ENCODE data around the gene DNAH5.

Gene DNAH5

GRCh38 chr5:13773649-13774048, 170.8 kb downstream of the DNAH5 start:
- TF ChIP-seq CREB1 (IDR thresholded peaks at IDR 0.05; ENCODE audit: low read depth): no peak

- no peak for TF ChIP-seq ZBTB7A (IDR thresholded peaks at IDR 0.05; ENCODE audit: low read depth)
- no peak for TF ChIP-seq USF1 (IDR thresholded peaks at IDR 0.05)
- no peak for TF ChIP-seq TAF1 (IDR thresholded peaks at IDR 0.05; ENCODE audit: low read depth)
- no peak for TF ChIP-seq YY1 (IDR thresholded peaks at IDR 0.05; ENCODE audit: low read depth)
- no peak for TF ChIP-seq RAD21 (IDR thresholded peaks at IDR 0.05; ENCODE audit: low read depth)
- no peak for TF ChIP-seq EP300 (IDR thresholded peaks at IDR 0.05; ENCODE audit: borderline replicate concordance)
- TF ChIP-seq CREB1 (IDR thresholded peaks at IDR 0.05; ENCODE audit: low read depth): no peak
- no peak for TF ChIP-seq FOXM1 (IDR thresholded peaks at IDR 0.05; ENCODE audit: borderline replicate concordance, low read depth)
- TF ChIP-seq TEAD4 (IDR thresholded peaks at IDR 0.05): no peak
- TF ChIP-seq EGR1 (IDR thresholded peaks at IDR 0.05): no peak
- no peak for TF ChIP-seq CEBPB (IDR thresholded peaks at IDR 0.05)
- TF ChIP-seq MAX (IDR thresholded peaks at IDR 0.05): no peak
These were observed 173.4 kb downstream of the DNAH5 start for GRCh38 chr5:13771011-13771571.

GRCh38 chr5:13766236-13766635, 178.3 kb downstream of the DNAH5 start:
- TF ChIP-seq CREB1 (IDR thresholded peaks at IDR 0.05; ENCODE audit: low read depth) (no peak), TAF1 (IDR thresholded peaks at IDR 0.05; ENCODE audit: low read depth) (no peak), USF1 (IDR thresholded peaks at IDR 0.05) (no peak)

- TF ChIP-seq TCF12 (IDR thresholded peaks at IDR 0.05; ENCODE audit: low read depth) (no peak), MAX (IDR thresholded peaks at IDR 0.05) (no peak), RAD21 (IDR thresholded peaks at IDR 0.05; ENCODE audit: low read depth) (no peak), REST (IDR thresholded peaks at IDR 0.05; ENCODE audit: low read depth) (no peak), CREB1 (IDR thresholded peaks at IDR 0.05; ENCODE audit: low read depth) (no peak), ZBTB7A (IDR thresholded peaks at IDR 0.05; ENCODE audit: low read depth) (no peak), YY1 (IDR thresholded peaks at IDR 0.05; ENCODE audit: low read depth) (no peak), EGR1 (IDR thresholded peaks at IDR 0.05) (no peak), TEAD4 (IDR thresholded peaks at IDR 0.05) (no peak), USF1 (IDR thresholded peaks at IDR 0.05) (no peak), NFIC (IDR thresholded peaks at IDR 0.05) (no peak), FOXM1 (IDR thresholded peaks at IDR 0.05; ENCODE audit: borderline replicate concordance, low read depth) (no peak), TAF1 (IDR thresholded peaks at IDR 0.05; ENCODE audit: low read depth) (no peak), CEBPB (IDR thresholded peaks at IDR 0.05) (no peak), EP300 (IDR thresholded peaks at IDR 0.05; ENCODE audit: borderline replicate concordance) (no peak)
These were observed 180.8 kb downstream of the DNAH5 start for GRCh38 chr5:13763719-13764118.

- TF ChIP-seq EGR1 (IDR thresholded peaks at IDR 0.05): no peak
- no peak for TF ChIP-seq EP300 (IDR thresholded peaks at IDR 0.05; ENCODE audit: borderline replicate concordance)
- TF ChIP-seq NFIC (IDR thresholded peaks at IDR 0.05): no peak
- TF ChIP-seq RAD21 (IDR thresholded peaks at IDR 0.05; ENCODE audit: low read depth): no peak
- TF ChIP-seq MAX (IDR thresholded peaks at IDR 0.05): no peak
- no peak for TF ChIP-seq TEAD4 (IDR thresholded peaks at IDR 0.05)
- no peak for TF ChIP-seq USF1 (IDR thresholded peaks at IDR 0.05)
- TF ChIP-seq TCF12 (IDR thresholded peaks at IDR 0.05; ENCODE audit: low read depth): no peak
- no peak for TF ChIP-seq YY1 (IDR thresholded peaks at IDR 0.05; ENCODE audit: low read depth)
- TF ChIP-seq FOXM1 (IDR thresholded peaks at IDR 0.05; ENCODE audit: borderline replicate concordance, low read depth): no peak
- no peak for TF ChIP-seq CEBPB (IDR thresholded peaks at IDR 0.05)
- no peak for TF ChIP-seq ZBTB7A (IDR thresholded peaks at IDR 0.05; ENCODE audit: low read depth)
- no peak for TF ChIP-seq TAF1 (IDR thresholded peaks at IDR 0.05; ENCODE audit: low read depth)
These were observed 194.7 kb downstream of the DNAH5 start for GRCh38 chr5:13749766-13750165.

- no peak for TF ChIP-seq NFIC (IDR thresholded peaks at IDR 0.05)
- no peak for TF ChIP-seq USF1 (IDR thresholded peaks at IDR 0.05)
- TF ChIP-seq EGR1 (IDR thresholded peaks at IDR 0.05): no peak
- no peak for TF ChIP-seq MAX (IDR thresholded peaks at IDR 0.05)
- no peak for TF ChIP-seq ZBTB7A (IDR thresholded peaks at IDR 0.05; ENCODE audit: low read depth)
- TF ChIP-seq RAD21 (IDR thresholded peaks at IDR 0.05; ENCODE audit: low read depth): no peak
- no peak for TF ChIP-seq TAF1 (IDR thresholded peaks at IDR 0.05; ENCODE audit: low read depth)
- no peak for TF ChIP-seq TCF12 (IDR thresholded peaks at IDR 0.05; ENCODE audit: low read depth)
- TF ChIP-seq CEBPB (IDR thresholded peaks at IDR 0.05): no peak
- no peak for TF ChIP-seq TEAD4 (IDR thresholded peaks at IDR 0.05)
- no peak for TF ChIP-seq REST (IDR thresholded peaks at IDR 0.05; ENCODE audit: low read depth)
- TF ChIP-seq YY1 (IDR thresholded peaks at IDR 0.05; ENCODE audit: low read depth): no peak
- TF ChIP-seq FOXM1 (IDR thresholded peaks at IDR 0.05; ENCODE audit: borderline replicate concordance, low read depth): no peak
- TF ChIP-seq EP300 (IDR thresholded peaks at IDR 0.05; ENCODE audit: borderline replicate concordance): no peak
These were observed 198.5 kb downstream of the DNAH5 start for GRCh38 chr5:13746026-13746425.

Measured in Ishikawa (cell line).